Stimulated activated naive CD4-positive, alpha-beta T cell (primary cell): ENCODE results near the gene FNDC3A.
"Not testable (repeated sequence)": the region's sequence is repeated elsewhere in the genome, so short reads cannot be mapped to it uniquely, and the experiment has no call there.

Source experiments
- DNase-seq, 6 experiments: peaks; one replicate each; lab custom pipeline; 2025; lab: John Stamatoyannopoulos, UW

The FNDC3A gene

GRCh38 chr13:49082653-49083536 lies 107.2 kb downstream of the FNDC3A start:
- no peak for DNase-seq

DNA sequence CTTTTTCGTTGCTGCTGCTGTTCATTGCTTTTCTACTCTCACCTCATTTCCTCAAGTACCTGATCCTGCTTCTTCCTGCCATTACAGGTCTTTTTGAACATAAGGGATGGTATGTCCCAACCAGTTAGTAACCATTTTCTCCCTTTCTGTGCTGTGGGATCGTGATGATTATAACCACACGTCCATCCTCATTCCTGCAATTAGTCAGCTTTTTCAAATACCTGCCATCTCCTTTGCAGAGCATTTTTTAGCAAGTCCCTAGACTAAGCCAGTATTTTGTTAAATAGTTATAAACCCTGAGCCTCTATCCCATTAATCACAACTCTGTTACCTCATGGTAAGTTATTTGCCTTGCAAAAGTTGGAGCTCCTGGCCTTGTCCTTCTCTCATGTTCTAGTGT lies 109.2 kb downstream of the FNDC3A start:
- no peak for DNase-seq

GRCh38 chr13:49086722-49087121 lies 111.0 kb downstream of the FNDC3A start:
- no peak for DNase-seq

DNA sequence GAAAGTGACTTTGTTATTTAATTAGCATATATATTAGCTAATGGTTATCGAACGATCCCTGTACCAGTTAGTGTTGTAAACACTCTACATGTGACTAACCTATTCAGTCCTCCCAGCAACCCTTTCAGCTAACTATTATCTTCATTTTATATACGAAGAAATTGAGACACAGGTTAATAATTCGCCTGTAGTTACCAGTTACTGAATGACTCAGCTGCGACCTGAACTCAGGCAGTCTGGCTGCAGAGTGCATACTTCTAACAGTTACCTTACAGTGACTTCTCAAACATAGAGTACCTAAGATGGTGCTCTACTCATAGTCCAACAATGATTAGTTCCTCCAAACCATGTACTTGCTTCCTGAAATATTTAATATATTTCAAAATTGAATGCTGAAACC lies 117.7 kb downstream of the FNDC3A start:
- DNase-seq, result no peak

GRCh38 chr13:49097374-49097773 lies 121.7 kb downstream of the FNDC3A start:
- DNase-seq, result no peak

- no peak for DNase-seq
Observed at GRCh38 chr13:49098198-49098597, 122.5 kb downstream of the FNDC3A start.

DNA sequence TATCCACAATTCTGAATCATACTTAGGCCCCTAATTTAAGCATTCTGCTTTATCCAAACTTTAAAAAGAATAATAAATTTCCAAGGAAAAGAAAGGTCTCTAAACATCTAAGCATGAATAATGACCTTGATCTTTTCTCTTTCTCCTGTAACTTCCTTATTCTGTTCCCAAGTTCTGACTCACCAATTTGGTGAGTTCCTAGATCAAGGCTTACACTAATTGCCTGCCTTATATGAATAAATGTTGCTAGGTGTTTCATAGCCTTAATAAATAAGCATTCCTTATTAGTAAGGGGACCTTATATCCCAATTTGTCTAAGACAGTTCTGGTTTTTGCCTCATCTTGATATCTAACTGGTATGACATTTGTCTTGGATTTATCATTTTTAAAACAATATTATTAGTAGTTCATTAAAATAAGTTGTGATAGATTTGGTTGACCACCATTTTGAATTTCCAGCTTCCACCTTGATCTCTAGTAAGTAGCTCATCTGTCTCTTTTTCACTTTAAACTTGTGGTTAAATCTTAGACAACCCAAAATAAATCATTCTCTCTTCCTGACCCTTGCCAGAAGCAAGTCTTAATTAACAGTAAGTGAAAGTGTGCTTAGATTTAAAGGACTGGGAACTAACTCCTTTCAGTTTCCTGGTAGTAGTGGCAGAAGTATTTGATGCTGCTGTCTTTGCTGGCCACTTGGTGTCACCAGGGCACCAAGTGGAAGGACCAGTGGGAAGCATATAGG lies 123.2 kb downstream of the FNDC3A start:
- DNase-seq, result no peak

DNA sequence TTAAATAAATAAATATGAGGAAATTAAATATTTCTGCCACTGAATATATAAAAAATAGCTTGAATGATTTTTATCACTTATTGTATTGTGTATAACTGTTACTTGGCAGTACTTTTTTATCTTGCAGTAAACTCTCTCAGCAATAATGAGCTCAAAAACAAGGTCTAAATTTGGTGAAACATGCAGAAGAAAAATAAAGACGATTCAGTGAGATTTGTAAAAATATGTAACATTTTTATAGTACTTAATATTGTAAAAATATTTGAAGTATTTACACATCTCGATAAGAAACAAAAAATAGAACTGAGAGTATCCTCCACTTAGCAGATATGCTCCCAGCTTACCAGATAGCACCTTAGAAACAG lies 123.8 kb downstream of the FNDC3A start:
- no peak for DNase-seq

GRCh38 chr13:49100637-49101570 lies 125.2 kb downstream of the FNDC3A start:
- no peak for DNase-seq

GRCh38 chr13:49108196-49108595 lies 132.5 kb downstream of the FNDC3A start:
- DNase-seq, result no peak

- peak; percentile 35 to 76 (median 66) for DNase-seq
Observed at GRCh38 chr13:49110122-49110912, 134.6 kb downstream of the FNDC3A start.

DNA sequence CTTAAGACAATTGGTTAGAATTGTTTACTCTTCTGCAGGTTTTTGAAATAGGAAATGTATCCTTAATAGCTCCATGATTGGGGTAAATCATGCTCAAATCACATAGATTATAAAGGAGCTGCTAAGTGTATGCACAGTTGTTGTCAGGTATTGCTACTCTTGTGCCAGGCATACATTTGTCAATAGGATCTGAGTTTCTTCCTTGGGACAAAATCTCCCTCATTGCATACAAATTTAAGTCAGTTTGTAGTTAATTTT lies 135.1 kb downstream of the FNDC3A start:
- DNase-seq, result no peak

GRCh38 chr13:49112782-49113525 lies 137.2 kb downstream of the FNDC3A start:
- DNase-seq, result no peak

DNA sequence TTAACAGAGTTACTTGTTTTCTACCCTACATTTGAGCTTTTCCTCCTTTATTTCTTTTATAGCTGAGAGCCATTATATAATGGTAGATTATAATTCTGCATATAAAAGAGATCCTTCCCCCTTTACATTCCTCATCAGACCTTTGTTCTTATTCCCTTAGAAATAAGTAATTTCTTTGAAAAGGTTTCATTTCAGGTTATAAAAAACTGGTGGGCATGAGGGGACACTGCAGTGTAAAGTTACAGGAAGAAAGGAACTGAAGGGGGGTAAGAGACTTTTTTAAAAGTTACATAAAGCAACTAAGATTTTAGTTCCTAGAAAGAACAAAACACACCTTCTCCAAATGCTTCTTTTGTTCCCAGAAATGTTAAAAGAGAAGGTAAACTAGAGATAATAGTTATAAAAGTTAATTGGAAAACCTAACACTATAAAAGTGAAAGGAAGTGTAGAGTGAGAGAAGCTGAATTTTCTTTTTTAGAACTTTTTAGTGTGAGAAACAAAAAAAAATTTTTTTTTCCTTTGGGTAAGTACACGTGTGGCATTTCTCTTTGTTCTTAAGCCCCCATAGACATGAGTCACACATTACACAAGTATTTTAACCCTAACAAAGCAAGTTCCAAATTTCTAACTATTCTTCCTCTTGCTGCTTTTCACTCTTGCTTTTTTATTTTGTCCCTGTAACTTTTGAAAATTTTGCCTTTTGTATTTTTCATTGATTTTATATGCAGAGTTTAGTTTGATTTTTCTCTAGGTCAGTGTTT lies 138.0 kb downstream of the FNDC3A start:
- no peak for DNase-seq

GRCh38 chr13:49116873-49117272 lies 141.2 kb downstream of the FNDC3A start:
- no peak for DNase-seq

DNA sequence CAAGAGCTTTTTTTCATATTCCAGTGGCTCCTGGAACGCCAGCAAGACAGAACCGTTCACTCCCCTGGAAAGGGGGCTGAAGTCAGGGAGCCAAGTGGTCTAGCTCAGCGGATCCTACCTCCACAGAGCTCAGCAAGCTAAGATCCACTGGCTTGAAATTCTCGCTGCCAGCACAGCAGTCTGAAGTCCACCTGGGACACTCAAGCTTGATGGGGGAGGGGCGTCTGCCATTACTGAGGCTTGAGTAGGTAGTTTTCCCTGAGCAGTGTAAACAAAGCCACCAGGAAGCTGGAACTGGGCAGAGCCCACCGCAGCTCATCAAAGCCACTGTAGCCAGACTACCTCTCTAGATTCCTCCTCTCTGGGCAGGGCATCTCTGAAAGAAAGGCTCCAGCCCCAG lies 142.7 kb downstream of the FNDC3A start:
- DNase-seq, result not testable (repeated sequence)

DNA sequence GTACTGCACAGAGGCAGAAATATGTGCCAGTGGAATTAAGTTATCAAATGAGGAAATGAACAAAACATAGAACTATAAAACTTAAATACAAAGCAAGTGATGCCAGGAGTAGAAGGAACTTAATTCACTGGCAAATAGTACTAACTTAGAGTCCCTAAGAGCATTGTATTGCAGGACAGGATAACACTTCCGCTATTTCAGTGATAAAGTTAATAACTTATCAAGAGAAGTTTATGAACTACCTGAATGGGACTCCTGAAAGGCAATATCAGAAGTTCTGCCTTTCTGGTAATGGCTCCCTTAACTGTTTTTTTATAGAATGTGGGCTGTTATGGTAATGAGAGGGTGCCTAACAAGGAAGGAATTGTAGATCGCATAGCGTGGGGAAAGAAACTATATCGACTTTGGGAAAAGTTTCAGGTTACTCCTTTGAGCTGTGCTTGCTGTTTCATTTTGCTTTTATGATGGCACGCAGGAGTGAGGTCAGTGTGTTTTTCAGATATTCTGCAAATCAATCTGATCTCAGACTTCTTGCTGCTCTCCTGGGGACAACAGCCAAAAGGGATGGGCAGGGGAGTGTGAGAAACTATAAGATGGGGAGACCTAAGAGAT lies 149.1 kb downstream of the FNDC3A start:
- no peak for DNase-seq

DNA sequence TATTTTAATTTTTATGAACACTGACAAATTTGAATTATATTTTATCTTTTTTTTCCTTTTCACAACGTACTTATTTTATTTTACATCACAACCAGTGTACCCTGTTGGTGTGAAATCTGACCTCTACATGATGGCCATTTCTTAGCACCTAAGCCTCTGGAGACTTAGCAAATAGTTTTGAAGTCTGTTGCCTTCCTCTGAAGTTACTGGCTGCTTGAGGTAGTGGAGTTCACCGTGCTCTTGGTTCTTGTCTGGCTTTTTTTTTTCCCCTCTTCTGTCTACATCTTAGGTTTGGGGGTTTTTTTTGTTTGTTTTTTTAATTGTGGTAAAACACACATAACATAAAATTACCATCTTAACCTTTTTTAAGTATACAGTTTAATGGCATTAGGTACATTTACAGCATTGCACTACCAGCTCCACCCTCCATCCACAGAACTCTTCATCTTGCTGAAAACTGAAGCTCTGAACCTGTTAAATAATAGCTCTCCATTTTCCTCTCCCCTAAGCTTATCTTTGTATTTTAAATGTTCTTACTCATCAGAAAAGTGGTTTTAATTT lies 150.3 kb downstream of the FNDC3A start:
- no peak for DNase-seq

DNA sequence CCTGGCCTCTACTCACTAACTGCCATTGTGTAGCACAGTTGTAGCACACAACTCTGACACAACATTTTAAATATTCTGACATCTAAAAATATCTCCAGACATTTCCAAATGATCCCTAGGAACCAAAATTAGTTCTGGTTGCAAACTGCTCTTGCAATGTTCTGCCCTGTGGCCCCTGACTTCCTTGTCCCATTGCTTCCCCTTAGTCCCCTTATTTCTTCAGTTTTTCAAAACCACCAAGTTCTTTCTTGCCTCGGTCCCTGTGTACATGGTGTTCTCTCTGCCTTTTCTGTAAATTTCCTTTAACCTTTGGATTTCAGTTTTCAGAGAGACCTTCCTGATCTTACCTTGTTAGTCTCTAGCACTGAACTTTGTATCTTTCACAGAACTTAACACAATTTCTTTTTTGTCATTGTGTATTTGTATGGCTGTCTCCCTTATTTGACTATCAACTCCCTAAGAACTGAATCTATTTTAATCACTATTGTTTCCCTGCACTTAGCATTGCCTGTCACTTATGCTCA lies 156.8 kb downstream of the FNDC3A start:
- no peak for DNase-seq
